ENCODE results near the gene MAP7D1. TPM values are rescaled to one million over a fixed set of nuclear protein-coding genes. Genes with fewer than 3 reads are reported as not detected.

The MAP7D1 gene
- polyA plus RNA-seq, 1 of the 3 experiments (the other 2 are of a cell fraction) = 69.9 TPM

GRCh38 chr1:36135330-36135667, 20.7 kb upstream of the MAP7D1 start:
- H3K9ac ChIP-seq = peak overlapping the region; percentile 7; the same call in 1 of the 2 replicates
- TF ChIP-seq MEF2A (IDR thresholded peaks at IDR 0.05; ENCODE audit: borderline replicate concordance, low read depth) (no peak), USF1 (IDR thresholded peaks at IDR 0.05; ENCODE audit: borderline replicate concordance, low read depth) (no peak), FOSL2 (IDR thresholded peaks at IDR 0.05; ENCODE audit: borderline replicate concordance, low read depth) (no peak), SMC3 (IDR thresholded peaks at IDR 0.05; ENCODE audit: low read depth, low read length) (no peak), GATA2 (CRISPR knock-in tag; IDR thresholded peaks at IDR 0.05) (no peak), USF2 (IDR thresholded peaks at IDR 0.05; ENCODE audit: borderline replicate concordance, low read depth, low read length) (no peak), ELF1 (IDR thresholded peaks at IDR 0.05) (no peak), FOXJ3 (CRISPR knock-in tag; IDR thresholded peaks at IDR 0.05) (no peak), POLR2AphosphoS5 (IDR thresholded peaks at IDR 0.05; ENCODE audit: low read depth, low read length) (no peak)
- POLR2A ChIA-PET = interaction anchor here (0.7 to 1.3 kb wide), 2 partner anchors 38 to 41 kb away, joined by 3 to 5 read pairs; no protein-coding TSS in a partner anchor
- no peak for DNase-seq
- no peak overlapping the region for H2AFZ ChIP-seq (ENCODE audit: low read depth)
- H3F3A ChIP-seq (replicated peaks; ENCODE audit: insufficient read depth) = peaks cover 42% of the 10 kb centered on the region
- peak overlapping the region; percentile 30 to 89; a peak in 3 of 4 replicates for H3K27ac ChIP-seq (ENCODE audit: low read depth in 2 of 2, low read length in 1 of 2)
- 79% methylated on average over 6 of the region's 6 CpGs for WGBS (ENCODE audit: low lambda C conversion rate)
- CTCF ChIA-PET = interaction anchor here (0.6 to 17.9 kb wide), 37 partner anchors 9 to 408 kb away, joined by 3 to 700 read pairs (median 3); partner anchors contain the start of genes ADPRS, AGO3, OSCP1 and TEKT2
- peaks cover 14 to 43% of the 10 kb centered on the region in 2 experiments; a peak in 3 of 4 replicates for H3K4me1 ChIP-seq (ENCODE audit: control insufficient read depth in 1 of 2, insufficient read depth in 2 of 2, low read depth in 1 of 2, low read length in 1 of 2)
- H3K79me2 ChIP-seq (ENCODE audit: insufficient read depth) = peaks cover 30% of the 10 kb centered on the region; the same call in 1 of the 2 replicates
- H3K9me2 ChIP-seq = no peaks in the 10 kb centered on the region
- H3K4me3 ChIP-seq (ENCODE audit: low read depth in 2 of 2, low read length in 1 of 2) = no peak overlapping the region
- no peaks in the 10 kb centered on the region for H3K27me3 ChIP-seq (ENCODE audit: insufficient read depth)
- H3K36me3 ChIP-seq (replicated peaks in 1 of 2; ENCODE audit: control insufficient read depth in 1 of 2, insufficient read depth in 2 of 2, low read length in 1 of 2) = peaks cover 23 to 29% of the 10 kb centered on the region in 2 experiments
- peak overlapping the region; percentile 52; the same call in 1 of the 2 replicates for H3K4me2 ChIP-seq
- no peaks in the 10 kb centered on the region for H4K20me1 ChIP-seq (ENCODE audit: insufficient read depth)
- H3K9me3 ChIP-seq = no peaks in the 10 kb centered on the region

- Histone ChIP-seq H3K4me1 (ENCODE audit: control insufficient read depth in 1 of 2, insufficient read depth in 2 of 2, low read depth in 1 of 2, low read length in 1 of 2) (peaks cover 14 to 47% of the 10 kb centered on the region in 2 experiments; a peak in 3 of 4 replicates), H3K27ac (ENCODE audit: low read depth in 2 of 2, low read length in 1 of 2) (peak overlapping the region; percentile 74 to 89; a peak in 3 of 4 replicates), H3K9me2 (no peaks in the 10 kb centered on the region), H3K79me2 (ENCODE audit: insufficient read depth) (peaks cover 35% of the 10 kb centered on the region), H3F3A (replicated peaks; ENCODE audit: insufficient read depth) (peaks cover 41% of the 10 kb centered on the region), H4K20me1 (ENCODE audit: insufficient read depth) (no peaks in the 10 kb centered on the region), H3K36me3 (replicated peaks in 1 of 2; ENCODE audit: control insufficient read depth in 1 of 2, insufficient read depth in 2 of 2, low read length in 1 of 2) (peaks cover 23 to 29% of the 10 kb centered on the region in 2 experiments), H2AFZ (ENCODE audit: low read depth) (no peak overlapping the region), H3K27me3 (ENCODE audit: insufficient read depth) (no peaks in the 10 kb centered on the region), H3K4me2 (peak overlapping the region; percentile 52), H3K9ac (peak overlapping the region; percentile 45; the same call in 1 of the 2 replicates), H3K4me3 (ENCODE audit: low read depth in 2 of 2, low read length in 1 of 2) (no peak overlapping the region), H3K9me3 (no peaks in the 10 kb centered on the region)
- DNase-seq = no peak
- ChIA-PET CTCF (interaction anchor here (0.9 to 17.9 kb wide), 9 partner anchors 9 to 409 kb away, joined by 3 to 700 read pairs (median 8); partner anchors contain the start of genes ADPRS, OSCP1, TEKT2 and TRAPPC3), POLR2A (no interaction called here)
- TF ChIP-seq IRF3 (IDR thresholded peaks at IDR 0.05; ENCODE audit: low read depth, low read length) = no peak
- TF ChIP-seq TAF1 (IDR thresholded peaks at IDR 0.05; ENCODE audit: borderline replicate concordance, low read depth, low read length) = no peak
- no peak for TF ChIP-seq CTCF (IDR thresholded peaks at IDR 0.05)
- TF ChIP-seq FOSL2 (IDR thresholded peaks at IDR 0.05; ENCODE audit: borderline replicate concordance, low read depth) = no peak
- no peak for TF ChIP-seq CHD2 (IDR thresholded peaks at IDR 0.05; ENCODE audit: low read length, partially characterized antibody)
- TF ChIP-seq REST (IDR thresholded peaks at IDR 0.05; ENCODE audit: low read depth, low read length) = no peak
- TF ChIP-seq FOXM1 (IDR thresholded peaks at IDR 0.05; ENCODE audit: low read depth) = no peak
- no peak for TF ChIP-seq NRF1 (IDR thresholded peaks at IDR 0.05; ENCODE audit: low read depth, low read length)
- no peak for TF ChIP-seq MXI1 (IDR thresholded peaks at IDR 0.05; ENCODE audit: low read depth, low read length)
- no peak for TF ChIP-seq USF2 (IDR thresholded peaks at IDR 0.05; ENCODE audit: borderline replicate concordance, low read depth, low read length)
- no peak for TF ChIP-seq ELF1 (IDR thresholded peaks at IDR 0.05)
These were observed 20.2 kb upstream of the MAP7D1 start for GRCh38 chr1:36135796-36136195.

Measured in SK-N-SH (cell line).